Measurements from ENCODE around the gene ITPKB. TPM values are rescaled to one million over a fixed set of nuclear protein-coding genes. Genes with fewer than 3 reads are reported as not detected.

The ITPKB gene
- total and polyA plus RNA-seq, 2 experiments from 2014 or later = 0.31 to 5.2 TPM

GRCh38 chr1:226666164-226666506, 72.9 kb downstream of the ITPKB start:
- Histone ChIP-seq H3K4me2 (no peak overlapping the region), H3K79me2 (replicated peaks; ENCODE audit: insufficient read depth) (no peaks in the 10 kb centered on the region), H3K4me3 (no peak overlapping the region), H3K4me1 (ENCODE audit: insufficient read depth) (peaks cover 23% of the 10 kb centered on the region), H3F3A (replicated peaks; ENCODE audit: low read depth) (no peaks in the 10 kb centered on the region), H3K27me3 (ENCODE audit: insufficient read depth) (no peaks in the 10 kb centered on the region), H3K36me3 (ENCODE audit: insufficient read depth) (no peaks in the 10 kb centered on the region), H3K9me2 (ENCODE audit: insufficient read depth) (no peaks in the 10 kb centered on the region), H3K27ac (ENCODE audit: low read depth) (no peak overlapping the region), H4K20me1 (replicated peaks; ENCODE audit: insufficient read depth) (no peaks in the 10 kb centered on the region), H2AFZ (no peak overlapping the region)
- no peak for DNase-seq (ENCODE audit: low spot score)
- no peak overlapping the region for H3K27ac Mint-ChIP-seq
- H3K9me3 Mint-ChIP-seq = no peaks in the 10 kb centered on the region
- H3K36me3 Mint-ChIP-seq (ENCODE audit: low read depth) = no peaks in the 10 kb centered on the region
- TF ChIP-seq CREB1 (CRISPR knock-in tag; IDR thresholded peaks at IDR 0.05; ENCODE audit: low read depth) (no peak), ZNF331 (CRISPR knock-in tag; IDR thresholded peaks at IDR 0.05; ENCODE audit: low read depth) (no peak), POLR2AphosphoS5 (IDR thresholded peaks at IDR 0.05; ENCODE audit: low read depth) (no peak), REST (IDR thresholded peaks at IDR 0.05; ENCODE audit: unreplicated experiment) (no peak), STAT1 (IDR thresholded peaks at IDR 0.05; ENCODE audit: unreplicated experiment) (no peak), ZNF462 (CRISPR knock-in tag; IDR thresholded peaks at IDR 0.05) (no peak), EZH2phosphoT487 (IDR thresholded peaks at IDR 0.05; ENCODE audit: unreplicated experiment) (no peak), JUNB (IDR thresholded peaks at IDR 0.05; ENCODE audit: unreplicated experiment) (no peak), EZH2 (IDR thresholded peaks at IDR 0.05; ENCODE audit: low read depth, unreplicated experiment) (no peak)
- H3K27me3 Mint-ChIP-seq (ENCODE audit: insufficient read depth, low read depth, poor library complexity) = peaks cover 5% of the 10 kb centered on the region
- no peak overlapping the region for H3K4me3 Mint-ChIP-seq
- no peak for ATAC-seq
- peaks cover 68% of the 10 kb centered on the region for H3K4me1 Mint-ChIP-seq

Data from GM23338 (cell line).